Smooth muscle cell (in vitro differentiated cells): Measurements from ENCODE around the gene RAD51B. TPM values are rescaled to one million over a fixed set of nuclear protein-coding genes. Genes with fewer than 3 reads are reported as not detected.

Experiments used
- DNase-seq: peaks from one replicate; lab custom pipeline; 2025; ENCODE audit not compliant: unreplicated experiment; lab: John Stamatoyannopoulos, UW
- H2AFZ ChIP-seq: fragments of 200-600 bp; sonication (generic); 2 replicates; pipeline ENCODE4 v1.6.0; 2016; ENCODE audit warnings: antibody characterized with exemption, low read depth, mild to moderate bottlenecking
- H3F3A ChIP-seq: fragments of 200-600 bp; sonication (generic); 2 replicates; pipeline ENCODE4 v1.6.0; 2017; ENCODE audit warnings: antibody characterized with exemption, low read depth
- H3K27ac ChIP-seq: fragments of 200-600 bp; sonication (generic); 2 replicates; pipeline ENCODE4 v1.5.1; 2016; ENCODE audit warnings: low read depth, mild to moderate bottlenecking
- H3K27me3 ChIP-seq: fragments of 200-600 bp; sonication (generic); 2 replicates; pipeline ENCODE4 v1.6.1; 2016; ENCODE audit warnings: low read depth, mild to moderate bottlenecking
- H3K36me3 ChIP-seq: fragments of 200-600 bp; sonication (generic); 2 replicates; pipeline ENCODE4 v1.5.1; 2016; ENCODE audit warnings: low read depth
- H3K4me1 ChIP-seq: fragments of 200-600 bp; sonication (generic); 2 replicates; pipeline ENCODE4 v1.5.1; 2016; ENCODE audit warnings: low read depth
- H3K4me2 ChIP-seq: fragments of 200-600 bp; sonication (generic); 2 replicates; pipeline ENCODE4 v1.6.0; 2016; ENCODE audit warnings: mild to moderate bottlenecking
- H3K4me3 ChIP-seq: fragments of 200-600 bp; sonication (generic); 2 replicates; pipeline ENCODE4 v1.5.1; 2016; ENCODE audit warnings: mild to moderate bottlenecking
- H3K79me2 ChIP-seq: fragments of 200-600 bp; sonication (generic); 2 replicates; pipeline ENCODE4 v1.6.0; 2016; ENCODE audit warnings: low read depth, mild to moderate bottlenecking
- H3K9ac ChIP-seq: fragments of 200-600 bp; sonication (generic); 2 replicates; pipeline ENCODE4 v1.6.0; 2016; ENCODE audit warnings: low read depth
- H3K9me3 ChIP-seq: fragments of 200-600 bp; sonication (generic); replicated peaks from 2 replicates; pipeline ENCODE4 v1.5.1; 2016; ENCODE audit warnings: low read depth
- H4K20me1 ChIP-seq: fragments of 200-600 bp; sonication (generic); 2 replicates; pipeline ENCODE4 v1.6.0; 2016; ENCODE audit warnings: low read depth
- WGBS: methylation state at CpG from one replicate; pipeline ENCODE4 v1.1.7; 2016; ENCODE audit warnings: low lambda C conversion rate; 5-methylcytosine and 5-hydroxymethylcytosine counted together
- polyA plus RNA-seq: library from polyadenylated mRNA; unstranded; fragments of >200 nt; fragmentation: Nextera tagmentation; extraction: Ambion mirVana; gene quantifications from 2 replicates; pipeline ENCODE4 v1.2.1, GENCODE V29; 2016
- total RNA-seq: library from RNA; depleted of rRNA; stranded (reverse); fragments of >200 nt; gene quantifications from 2 replicates; pipeline ENCODE4 v1.2.3, GENCODE V29; 2014
- TF ChIP-seq, protein P1 (sequence below): fragments of 200-600 bp; sonication (generic); IDR thresholded peaks from 2 replicates; pipeline ENCODE4 v1.5.1; 2017; ENCODE audit warnings: borderline replicate concordance, mild to moderate bottlenecking, antibody characterized with exemption; ENCODE audit not compliant: insufficient read depth, poor library complexity, severe bottlenecking

RAD51B gene
- total and polyA plus RNA-seq, 2 experiments from 2014 or later = 4.6 to 5.3 TPM

DNA sequence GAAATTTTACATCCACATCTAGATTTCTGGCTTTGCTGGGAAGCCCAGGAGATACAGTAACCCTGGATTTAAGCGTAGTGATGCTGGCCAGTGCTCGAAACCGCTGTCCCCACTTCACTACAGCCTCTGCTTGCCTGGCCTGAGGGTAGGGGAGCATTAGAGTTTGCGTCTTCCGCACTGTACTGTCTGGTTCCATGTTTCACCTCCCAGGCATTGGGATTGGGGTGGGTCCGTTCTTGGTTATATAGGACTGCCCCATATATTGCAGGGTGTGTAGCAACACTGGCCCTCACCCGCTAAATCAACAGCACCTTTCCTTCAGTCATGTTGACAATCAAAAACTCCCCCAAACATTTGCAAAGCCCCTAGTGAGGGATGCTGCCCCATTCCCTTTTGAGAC is 732.5 kb downstream of the RAD51B start:
- H3F3A ChIP-seq = peaks cover 12% of the 10 kb centered on the region
- no peaks in the 10 kb centered on the region for H3K27me3 ChIP-seq
- no peak overlapping the region for H3K9ac ChIP-seq
- H3K9me3 ChIP-seq = no peaks in the 10 kb centered on the region
- H4K20me1 ChIP-seq = no peaks in the 10 kb centered on the region
- DNase-seq = no peak
- H3K4me3 ChIP-seq = no peak overlapping the region
- no peak overlapping the region for H3K4me2 ChIP-seq
- 96% methylated on average over 7 of the region's 7 CpGs for WGBS
- no peaks in the 10 kb centered on the region for H3K79me2 ChIP-seq
- H3K4me1 ChIP-seq = peaks cover 37% of the 10 kb centered on the region
- no peaks in the 10 kb centered on the region for H3K36me3 ChIP-seq
- TF ChIP-seq, protein P1, sequence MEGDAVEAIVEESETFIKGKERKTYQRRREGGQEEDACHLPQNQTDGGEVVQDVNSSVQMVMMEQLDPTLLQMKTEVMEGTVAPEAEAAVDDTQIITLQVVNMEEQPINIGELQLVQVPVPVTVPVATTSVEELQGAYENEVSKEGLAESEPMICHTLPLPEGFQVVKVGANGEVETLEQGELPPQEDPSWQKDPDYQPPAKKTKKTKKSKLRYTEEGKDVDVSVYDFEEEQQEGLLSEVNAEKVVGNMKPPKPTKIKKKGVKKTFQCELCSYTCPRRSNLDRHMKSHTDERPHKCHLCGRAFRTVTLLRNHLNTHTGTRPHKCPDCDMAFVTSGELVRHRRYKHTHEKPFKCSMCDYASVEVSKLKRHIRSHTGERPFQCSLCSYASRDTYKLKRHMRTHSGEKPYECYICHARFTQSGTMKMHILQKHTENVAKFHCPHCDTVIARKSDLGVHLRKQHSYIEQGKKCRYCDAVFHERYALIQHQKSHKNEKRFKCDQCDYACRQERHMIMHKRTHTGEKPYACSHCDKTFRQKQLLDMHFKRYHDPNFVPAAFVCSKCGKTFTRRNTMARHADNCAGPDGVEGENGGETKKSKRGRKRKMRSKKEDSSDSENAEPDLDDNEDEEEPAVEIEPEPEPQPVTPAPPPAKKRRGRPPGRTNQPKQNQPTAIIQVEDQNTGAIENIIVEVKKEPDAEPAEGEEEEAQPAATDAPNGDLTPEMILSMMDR = no peak
- peak overlapping the region; percentile 98 for H3K27ac ChIP-seq
- H2AFZ ChIP-seq = no peak overlapping the region

DNA sequence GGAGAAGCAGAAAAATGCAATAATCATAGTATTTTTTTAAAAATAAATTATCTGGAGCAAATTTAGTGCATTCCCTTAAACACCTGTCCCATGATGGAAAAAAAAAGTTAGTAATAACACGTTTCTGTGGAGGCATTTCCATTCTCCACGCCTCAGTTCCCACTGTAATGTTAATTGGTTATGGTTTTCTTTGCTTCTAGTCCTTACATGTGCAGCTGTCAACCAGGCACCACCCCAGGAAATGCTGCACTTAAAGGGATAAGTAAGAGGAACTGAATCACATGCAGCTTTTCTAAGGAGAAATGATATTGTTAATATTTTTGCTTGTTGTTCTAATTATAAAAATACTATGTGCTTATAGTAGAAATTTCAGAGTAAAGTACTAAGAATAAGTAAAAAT is 733.0 kb downstream of the RAD51B start:
- no peaks in the 10 kb centered on the region for H3K27me3 ChIP-seq
- DNase-seq = no peak
- WGBS = 37% methylated on average over 2 of the region's 2 CpGs
- H3F3A ChIP-seq = peaks cover 12% of the 10 kb centered on the region
- H3K4me1 ChIP-seq = peaks cover 32% of the 10 kb centered on the region
- no peaks in the 10 kb centered on the region for H3K79me2 ChIP-seq
- TF ChIP-seq, protein P1 = no peak
- H4K20me1 ChIP-seq = no peaks in the 10 kb centered on the region
- no peaks in the 10 kb centered on the region for H3K9me3 ChIP-seq
- peak overlapping the region; percentile 35 for H3K27ac ChIP-seq
- H3K4me3 ChIP-seq = no peak overlapping the region
- H2AFZ ChIP-seq = no peak overlapping the region
- no peak overlapping the region for H3K4me2 ChIP-seq
- H3K36me3 ChIP-seq = no peaks in the 10 kb centered on the region
- H3K9ac ChIP-seq = no peak overlapping the region

DNA sequence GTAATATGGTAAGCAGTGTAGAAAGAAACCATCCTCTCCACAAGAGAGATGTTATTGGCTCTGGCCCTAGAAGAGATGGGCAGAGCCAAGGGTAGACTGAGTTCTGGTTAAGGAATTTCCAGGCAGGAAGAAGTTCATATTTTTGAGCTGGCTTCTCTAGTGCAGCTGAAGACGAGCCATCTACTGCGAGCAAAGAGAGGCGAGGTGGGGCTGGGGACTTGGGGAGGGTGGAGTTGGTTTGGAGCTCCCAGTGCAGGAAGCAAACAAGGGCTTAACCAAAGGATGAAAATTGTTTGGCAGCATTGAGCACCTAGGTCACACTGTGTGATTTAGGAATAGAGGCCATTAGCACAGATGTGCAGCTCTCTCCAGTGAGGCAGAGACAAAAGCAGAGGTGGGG is 733.7 kb downstream of the RAD51B start:
- H3K9ac ChIP-seq = no peak overlapping the region
- no peaks in the 10 kb centered on the region for H3K36me3 ChIP-seq
- no peaks in the 10 kb centered on the region for H3K79me2 ChIP-seq
- no peak overlapping the region for H3K4me2 ChIP-seq
- no peak for DNase-seq
- no peaks in the 10 kb centered on the region for H3K9me3 ChIP-seq
- H3F3A ChIP-seq = peaks cover 12% of the 10 kb centered on the region
- H3K4me1 ChIP-seq = peaks cover 26% of the 10 kb centered on the region
- H3K4me3 ChIP-seq = no peak overlapping the region
- no peaks in the 10 kb centered on the region for H4K20me1 ChIP-seq
- TF ChIP-seq, protein P1 = no peak
- 94% methylated on average over 3 of the region's 3 CpGs for WGBS
- no peaks in the 10 kb centered on the region for H3K27me3 ChIP-seq
- H3K27ac ChIP-seq = peak overlapping the region; percentile 35
- no peak overlapping the region for H2AFZ ChIP-seq

DNA sequence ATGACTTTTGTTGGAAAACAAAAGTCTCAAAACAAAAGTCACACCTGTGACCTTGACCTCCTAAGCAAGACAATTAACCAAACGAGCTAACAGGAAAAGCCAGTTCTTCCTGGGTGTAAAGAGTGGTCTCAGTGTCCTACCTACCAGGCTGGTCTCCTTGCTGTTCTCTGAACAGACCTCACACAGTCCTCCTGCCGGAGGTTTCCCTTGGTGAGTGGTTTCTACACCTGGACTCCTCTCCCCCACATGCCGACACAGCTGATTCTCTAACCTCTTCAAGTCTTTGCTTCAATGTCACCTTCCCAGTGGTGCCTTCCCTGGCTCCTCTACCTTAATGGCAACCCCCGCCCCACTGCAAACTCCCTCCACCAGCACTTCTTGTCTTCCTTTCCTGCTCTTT is 734.7 kb downstream of the RAD51B start:
- peaks cover 4% of the 10 kb centered on the region for H3F3A ChIP-seq
- H3K4me3 ChIP-seq = no peak overlapping the region
- H3K79me2 ChIP-seq = no peaks in the 10 kb centered on the region
- H4K20me1 ChIP-seq = no peaks in the 10 kb centered on the region
- H3K9me3 ChIP-seq = no peaks in the 10 kb centered on the region
- 81% methylated on average over 4 of the region's 4 CpGs for WGBS
- peak overlapping the region; percentile 67 for H3K27ac ChIP-seq
- no peak overlapping the region for H2AFZ ChIP-seq
- TF ChIP-seq, protein P1 = no peak
- H3K36me3 ChIP-seq = no peaks in the 10 kb centered on the region
- H3K4me1 ChIP-seq = peaks cover 18% of the 10 kb centered on the region
- no peak for DNase-seq
- no peak overlapping the region for H3K9ac ChIP-seq
- no peak overlapping the region for H3K4me2 ChIP-seq
- no peaks in the 10 kb centered on the region for H3K27me3 ChIP-seq
